Caco-2 (cell line): ENCODE results near the gene RTKN2. TPM values are rescaled to one million over a fixed set of nuclear protein-coding genes. Genes with fewer than 3 reads are reported as not detected.

ENCODE experiments used
- BruUV-seq: library from RNA; stranded (reverse); fragments of 400-500 nt; replicated peaks from 2 replicates; lab custom pipeline; 2021; lab: Mats Ljungman, UMichigan
- CTCF ChIA-PET: fragments of 300-600 bp; sonication (Branson Sonifier 250); formaldehyde crosslinking; loops from one replicate; lab custom pipeline; 2022; ENCODE audit warnings: antibody characterized with exemption; lab: Charles Lee
- POLR2A ChIA-PET: fragments of 300-600 bp; sonication (Branson Sonifier 250); formaldehyde crosslinking; loops from one replicate; lab custom pipeline; 2022; ENCODE audit warnings: antibody characterized with exemption; lab: Charles Lee
- DNase-seq, 2 experiments: peaks; one replicate each; pipeline versions ENCODE4 v3.0.0 to v3.0.0-alpha.2; 2020 to 2022
- H3K27me3 ChIP-seq: replicated peaks from 2 replicates; pipeline ENCODE4 v1.6.0; 2011; ENCODE audit warnings: low read length; ENCODE audit not compliant: control insufficient read depth, insufficient read depth
- H3K36me3 ChIP-seq: 2 replicates; pipeline ENCODE4 v1.5.1; 2011; ENCODE audit warnings: low read length; ENCODE audit not compliant: control insufficient read depth, insufficient read depth
- H3K4me1 ChIP-seq: fragments of 250-450 bp; sonication (Bioruptor Pico); 2 replicates; pipeline ENCODE4 v1.5.1; 2020; ENCODE audit warnings: mild to moderate bottlenecking
- H3K4me3 ChIP-seq: 2 replicates; pipeline ENCODE4 v1.5.1; 2011; ENCODE audit warnings: low read depth, mild to moderate bottlenecking, control low read depth, low read length
- H3K9me3 ChIP-seq: fragments of 250-450 bp; sonication (Bioruptor Pico); 2 replicates; pipeline ENCODE4 v1.5.1; 2020; ENCODE audit warnings: mild to moderate bottlenecking, moderate library complexity
- H3K27ac Mint-ChIP-seq: one replicate; pipeline ENCODE4 v1.8.0; 2022; ENCODE audit warnings: mixed read lengths; ENCODE audit not compliant: unreplicated experiment
- H3K27me3 Mint-ChIP-seq: one replicate; pipeline ENCODE4 v1.8.0; 2022; ENCODE audit warnings: mixed read lengths; ENCODE audit not compliant: insufficient read depth, unreplicated experiment
- H3K36me3 Mint-ChIP-seq: one replicate; pipeline ENCODE4 v1.8.0; 2022; ENCODE audit warnings: mild to moderate bottlenecking, mixed read lengths; ENCODE audit not compliant: insufficient read depth, unreplicated experiment
- H3K4me1 Mint-ChIP-seq: one replicate; pipeline ENCODE4 v1.8.0; 2022; ENCODE audit warnings: low read depth, mixed read lengths; ENCODE audit not compliant: unreplicated experiment
- H3K4me3 Mint-ChIP-seq: one replicate; pipeline ENCODE4 v1.8.0; 2022; ENCODE audit warnings: mild to moderate bottlenecking, moderate library complexity, mixed read lengths; ENCODE audit not compliant: unreplicated experiment
- H3K9me3 Mint-ChIP-seq: one replicate; pipeline ENCODE4 v1.8.0; 2022; ENCODE audit warnings: mixed read lengths; ENCODE audit not compliant: unreplicated experiment
- CTCF ChIP-seq, 2 experiments: fragments of 200-600 bp in 1 of 2; IDR thresholded peaks; 1 replicate in 1 of 2; 2 replicates in 1 of 2; pipeline versions ENCODE4 v1.5.1 to v1.8.0; 2011 to 2022; ENCODE audit warnings: antibody characterized with exemption in 1 of 2, control low read depth in 1 of 2, inconsistent platforms in 1 of 2, low read depth in 1 of 2, low read length in 1 of 2, mild to moderate bottlenecking in 1 of 2, moderate library complexity in 1 of 2; ENCODE audit not compliant: insufficient read depth in 1 of 2, severe bottlenecking in 1 of 2, unreplicated experiment in 1 of 2
- intact Hi-C: fragments of 100-400 bp; cut with micrococcal nuclease; formaldehyde crosslinking; loops from one replicate; pipeline ENCODE4 v1.10.0; 2022; ENCODE audit not compliant: unreplicated experiment
- total RNA-seq: library from RNA; stranded (reverse); gene quantifications from 2 replicates; pipeline ENCODE4 v1.2.3, GENCODE V29; 2022

RTKN2 gene
- total RNA-seq, 1 experiment from 2014 or later, result 37.1 TPM

- H3K27me3 Mint-ChIP-seq, result no peaks in the 10 kb centered on the region
- H3K36me3 Mint-ChIP-seq, result peaks cover 6% of the 10 kb centered on the region
- no peaks in the 10 kb centered on the region for H3K27me3 ChIP-seq
- intact Hi-C loops, result no loop called here
- BruUV-seq, result no TSS peak
- CTCF ChIA-PET, result no interaction called here
- H3K9me3 ChIP-seq, result no peaks in the 10 kb centered on the region
- TF ChIP-seq CTCF (IDR thresholded peaks at IDR 0.05; ENCODE audit: insufficient read depth in 1 of 2, low read depth in 1 of 2, low read length in 1 of 2, severe bottlenecking in 1 of 2, unreplicated experiment in 1 of 2), result no peak
- H3K4me3 ChIP-seq, result no peak overlapping the region
- POLR2A ChIA-PET, result no interaction called here
- H3K4me3 Mint-ChIP-seq, result no peak overlapping the region
- H3K36me3 ChIP-seq, result no peaks in the 10 kb centered on the region
- DNase-seq, result no peak
- no peaks in the 10 kb centered on the region for H3K9me3 Mint-ChIP-seq
- no peaks in the 10 kb centered on the region for H3K4me1 ChIP-seq
- H3K27ac Mint-ChIP-seq, result no peak overlapping the region
- no peaks in the 10 kb centered on the region for H3K4me1 Mint-ChIP-seq
These were observed 54.2 kb downstream of the RTKN2 start for GRCh38 chr10:62214364-62214874.

- POLR2A ChIA-PET, result no interaction called here
These were observed 62.8 kb downstream of the RTKN2 start for GRCh38 chr10:62205750-62206399.

GRCh38 chr10:62199584-62199983, 69.1 kb downstream of the RTKN2 start:
- H3K36me3 ChIP-seq, result peaks cover 2% of the 10 kb centered on the region; the same call in 1 of the 2 replicates
- TF ChIP-seq CTCF (IDR thresholded peaks at IDR 0.05; ENCODE audit: insufficient read depth in 1 of 2, low read depth in 1 of 2, low read length in 1 of 2, severe bottlenecking in 1 of 2, unreplicated experiment in 1 of 2), result no peak
- Mint-ChIP-seq H3K4me3 (no peak overlapping the region), H3K9me3 (no peaks in the 10 kb centered on the region), H3K27me3 (no peaks in the 10 kb centered on the region), H3K4me1 (peaks cover 7% of the 10 kb centered on the region), H3K36me3 (peaks cover 22% of the 10 kb centered on the region), H3K27ac (no peak overlapping the region)
- no peaks in the 10 kb centered on the region for H3K9me3 ChIP-seq
- BruUV-seq, result no TSS peak
- intact Hi-C loops, result no loop called here
- ChIA-PET CTCF (no interaction called here), POLR2A (interaction anchor here (0.6 kb wide), 1 partner anchor 161 kb away, joined by 3 read pairs; no protein-coding TSS in a partner anchor)
- no peak overlapping the region for H3K4me3 ChIP-seq
- H3K27me3 ChIP-seq, result no peaks in the 10 kb centered on the region
- H3K4me1 ChIP-seq, result no peaks in the 10 kb centered on the region
- DNase-seq, result no peak

More at GRCh38 chr10:62205750-62206399, 62.8 kb downstream of the RTKN2 start:
- Mint-ChIP-seq H3K36me3 (peaks cover 15% of the 10 kb centered on the region), H3K27me3 (no peaks in the 10 kb centered on the region), H3K4me3 (no peak overlapping the region), H3K27ac (no peak overlapping the region), H3K4me1 (no peaks in the 10 kb centered on the region), H3K9me3 (no peaks in the 10 kb centered on the region)
- no peak overlapping the region for H3K4me3 ChIP-seq
- BruUV-seq, result no TSS peak
- intact Hi-C loops, result no loop called here
- TF ChIP-seq CTCF (IDR thresholded peaks at IDR 0.05; ENCODE audit: insufficient read depth in 1 of 2, low read depth in 1 of 2, low read length in 1 of 2, severe bottlenecking in 1 of 2, unreplicated experiment in 1 of 2), result no peak
- H3K36me3 ChIP-seq, result no peaks in the 10 kb centered on the region
- no peaks in the 10 kb centered on the region for H3K4me1 ChIP-seq
- DNase-seq, result no peak
- H3K9me3 ChIP-seq, result no peaks in the 10 kb centered on the region
- CTCF ChIA-PET, result no interaction called here
- no peaks in the 10 kb centered on the region for H3K27me3 ChIP-seq
